Hepatocyte (in vitro differentiated cells): Measurements from ENCODE around the gene CHRNB4. TPM values are rescaled to one million over a fixed set of nuclear protein-coding genes. Genes with fewer than 3 reads are reported as not detected.

Source experiments
- DNase-seq: peaks from one replicate; pipeline ENCODE4 v3.0.0-alpha.2; 2016; ENCODE audit warnings: low spot score
- H2AFZ ChIP-seq: fragments of 200-600 bp; sonication (generic); 2 replicates; pipeline ENCODE4 v1.6.0; 2016; ENCODE audit warnings: antibody characterized with exemption, mild to moderate bottlenecking
- H3K27ac ChIP-seq: fragments of 200-600 bp; sonication (generic); 2 replicates; pipeline ENCODE4 v1.5.1; 2016; ENCODE audit warnings: mild to moderate bottlenecking
- H3K27me3 ChIP-seq: fragments of 200-600 bp; sonication (generic); 2 replicates; pipeline ENCODE4 v1.6.1; 2016
- H3K36me3 ChIP-seq: fragments of 200-600 bp; sonication (generic); replicated peaks from 2 replicates; pipeline ENCODE4 v1.5.1; 2016; ENCODE audit warnings: low read depth; ENCODE audit not compliant: insufficient read depth
- H3K4me1 ChIP-seq: fragments of 200-600 bp; sonication (generic); 2 replicates; pipeline ENCODE4 v1.5.1; 2016; ENCODE audit warnings: mild to moderate bottlenecking, moderate library complexity; ENCODE audit not compliant: insufficient read depth
- H3K4me2 ChIP-seq: fragments of 200-600 bp; sonication (generic); 2 replicates; pipeline ENCODE4 v1.6.0; 2016
- H3K4me3 ChIP-seq: fragments of 200-600 bp; sonication (generic); 2 replicates; pipeline ENCODE4 v1.5.1; 2016; ENCODE audit warnings: mild to moderate bottlenecking
- H3K79me2 ChIP-seq: fragments of 200-600 bp; sonication (generic); 2 replicates; pipeline ENCODE4 v1.6.0; 2017; ENCODE audit warnings: mild to moderate bottlenecking
- H3K9me2 ChIP-seq: fragments of 200-600 bp; sonication (generic); replicated peaks from 2 replicates; pipeline ENCODE4 v1.6.0; 2017; ENCODE audit warnings: mild to moderate bottlenecking; ENCODE audit not compliant: insufficient read depth
- H3K9me3 ChIP-seq: fragments of 200-600 bp; sonication (generic); 2 replicates; pipeline ENCODE4 v1.5.1; 2016; ENCODE audit warnings: low read depth, mild to moderate bottlenecking
- H4K20me1 ChIP-seq: fragments of 200-600 bp; sonication (generic); 2 replicates; pipeline ENCODE4 v1.6.0; 2016; ENCODE audit warnings: mild to moderate bottlenecking; ENCODE audit not compliant: insufficient read depth, poor library complexity, severe bottlenecking
- CTCF ChIP-seq: fragments of 200-600 bp; sonication (generic); IDR thresholded peaks from 2 replicates; pipeline ENCODE4 v1.5.1; 2016; ENCODE audit warnings: antibody characterized with exemption, mild to moderate bottlenecking; ENCODE audit not compliant: poor library complexity
- EZH2 ChIP-seq: fragments of 200-600 bp; sonication (generic); IDR thresholded peaks from 2 replicates; pipeline ENCODE4 v1.6.1; 2016; ENCODE audit warnings: antibody characterized with exemption, mild to moderate bottlenecking, borderline replicate concordance
- EZH2phosphoT487 ChIP-seq: fragments of 200-600 bp; sonication (generic); IDR thresholded peaks from one replicate; pipeline ENCODE4 v1.6.1; 2018; ENCODE audit warnings: antibody characterized with exemption, mild to moderate bottlenecking, low read depth, moderate library complexity; ENCODE audit not compliant: unreplicated experiment, severe bottlenecking
- WGBS: methylation state at CpG from one replicate; pipeline ENCODE4 v1.1.6; 2016; ENCODE audit warnings: low lambda C conversion rate; ENCODE audit errors: missing lambda C conversion rate; 5-methylcytosine and 5-hydroxymethylcytosine counted together
- polyA plus RNA-seq: library from polyadenylated mRNA; unstranded; fragments of >200 nt; fragmentation: Nextera tagmentation; extraction: Ambion mirVana; gene quantifications from 2 replicates; pipeline ENCODE4 v1.2.1, GENCODE V29; 2016
- total RNA-seq: library from RNA; depleted of rRNA; stranded (reverse); fragments of >200 nt; gene quantifications from 2 replicates; pipeline ENCODE4 v1.2.3, GENCODE V29; 2014

Gene CHRNB4
- total and polyA plus RNA-seq, 2 experiments from 2014 or later: 0.48 TPM; not detected in 1

GRCh38 chr15:78682004-78682651, 41.1 kb upstream of the CHRNB4 start:
- 73% methylated on average over 5 of the region's 5 CpGs for WGBS
- H3K36me3 ChIP-seq: no peaks in the 10 kb centered on the region
- H2AFZ ChIP-seq: no peak overlapping the region
- H3K9me3 ChIP-seq: no peaks in the 10 kb centered on the region
- H3K79me2 ChIP-seq: no peaks in the 10 kb centered on the region
- no peaks in the 10 kb centered on the region for H3K9me2 ChIP-seq
- no peak overlapping the region for H3K4me3 ChIP-seq
- TF ChIP-seq CTCF: no peak
- no peak for TF ChIP-seq EZH2
- TF ChIP-seq EZH2phosphoT487: no peak
- no peak overlapping the region for H3K4me2 ChIP-seq
- no peaks in the 10 kb centered on the region for H4K20me1 ChIP-seq
- peaks cover 5% of the 10 kb centered on the region for H3K4me1 ChIP-seq
- no peaks in the 10 kb centered on the region for H3K27me3 ChIP-seq
- DNase-seq: no peak
- H3K27ac ChIP-seq: no peak overlapping the region

- Histone ChIP-seq H3K27me3 (no peaks in the 10 kb centered on the region), H3K36me3 (no peaks in the 10 kb centered on the region), H4K20me1 (no peaks in the 10 kb centered on the region), H3K79me2 (no peaks in the 10 kb centered on the region), H3K9me2 (no peaks in the 10 kb centered on the region), H3K4me2 (no peak overlapping the region), H3K9me3 (no peaks in the 10 kb centered on the region), H3K4me3 (no peak overlapping the region), H3K4me1 (peaks cover 5% of the 10 kb centered on the region), H2AFZ (no peak overlapping the region), H3K27ac (no peak overlapping the region)
- DNase-seq: no peak
- TF ChIP-seq EZH2 (no peak), EZH2phosphoT487 (no peak), CTCF (no peak)
- WGBS: 53% methylated on average over 8 of the region's 8 CpGs
These were observed 40.4 kb upstream of the CHRNB4 start for GRCh38 chr15:78681281-78682003.

GRCh38 chr15:78680431-78681075, 39.5 kb upstream of the CHRNB4 start:
- Histone ChIP-seq H3K4me1 (peaks cover 5% of the 10 kb centered on the region), H3K79me2 (no peaks in the 10 kb centered on the region), H4K20me1 (no peaks in the 10 kb centered on the region), H3K36me3 (no peaks in the 10 kb centered on the region), H3K4me3 (no peak overlapping the region), H3K9me3 (no peaks in the 10 kb centered on the region), H2AFZ (no peak overlapping the region), H3K27ac (no peak overlapping the region), H3K4me2 (no peak overlapping the region), H3K27me3 (no peaks in the 10 kb centered on the region), H3K9me2 (no peaks in the 10 kb centered on the region)
- WGBS: 88% methylated on average over 10 of the region's 10 CpGs
- no peak for DNase-seq
- TF ChIP-seq EZH2phosphoT487 (no peak), CTCF (no peak), EZH2 (no peak)
